H9 (cell line): Measurements from ENCODE around the gene NKPD1. TPM values are rescaled to one million over a fixed set of nuclear protein-coding genes. Genes with fewer than 3 reads are reported as not detected.
A peak's percentile ranks its signal among the peaks of the same experiment; 100 is the strongest.

Experiments used
- DNase-seq: peaks from one replicate; pipeline ENCODE4 v3.0.0-alpha.2; 2017
- H2AFZ ChIP-seq: one replicate; pipeline ENCODE4 v1.6.1; 2013; ENCODE audit warnings: mild to moderate bottlenecking, low read length, control low read depth, moderate library complexity
- H2AK5ac ChIP-seq: 2 replicates; pipeline ENCODE4 v1.6.1; 2013; ENCODE audit warnings: low read length, control low read depth, mixed read lengths; ENCODE audit not compliant: insufficient read length
- H2BK120ac ChIP-seq: one replicate; pipeline ENCODE4 v1.6.1; 2013; ENCODE audit warnings: low read depth, mild to moderate bottlenecking, low read length, control low read depth, inconsistent platforms; ENCODE audit not compliant: poor library complexity, severe bottlenecking
- H2BK12ac ChIP-seq: 2 replicates; pipeline ENCODE4 v1.6.1; 2013; ENCODE audit warnings: low read length, control low read depth, mixed read lengths, low read depth; ENCODE audit not compliant: insufficient read length
- H2BK15ac ChIP-seq: 2 replicates; pipeline ENCODE4 v1.6.1; 2013; ENCODE audit warnings: low read depth, low read length, control low read depth
- H2BK20ac ChIP-seq: one replicate; pipeline ENCODE4 v1.6.1; 2013; ENCODE audit warnings: low read depth, mild to moderate bottlenecking, low read length, control low read depth, inconsistent platforms; ENCODE audit not compliant: poor library complexity, severe bottlenecking
- H2BK5ac ChIP-seq: 2 replicates; pipeline ENCODE4 v1.6.1; 2013; ENCODE audit warnings: low read length, control low read depth, mixed read lengths; ENCODE audit not compliant: insufficient read length
- H3K14ac ChIP-seq: 2 replicates; pipeline ENCODE4 v1.6.1; 2013; ENCODE audit warnings: low read length, control low read depth; ENCODE audit not compliant: insufficient read depth
- H3K18ac ChIP-seq: 2 replicates; pipeline ENCODE4 v1.6.1; 2013; ENCODE audit warnings: low read depth, mild to moderate bottlenecking, mixed read lengths, low read length, control low read depth; ENCODE audit not compliant: insufficient read length
- H3K23ac ChIP-seq: 2 replicates; pipeline ENCODE4 v1.6.1; 2013; ENCODE audit warnings: low read length, control low read depth, mixed read lengths, low read depth; ENCODE audit not compliant: insufficient read length
- H3K23me2 ChIP-seq: 2 replicates; pipeline ENCODE4 v1.6.1; 2013; ENCODE audit warnings: low read depth, mild to moderate bottlenecking, mixed read lengths, low read length, control low read depth; ENCODE audit not compliant: insufficient read length, poor library complexity, severe bottlenecking
- H3K27ac ChIP-seq: 2 replicates; pipeline ENCODE4 v1.5.1; 2013; ENCODE audit warnings: low read length, control low read depth, mixed read lengths, low read depth; ENCODE audit not compliant: insufficient read length
- H3K27me3 ChIP-seq: 2 replicates; pipeline ENCODE4 v1.6.1; 2013; ENCODE audit warnings: low read length, control low read depth, inconsistent platforms; ENCODE audit not compliant: insufficient read depth
- H3K4ac ChIP-seq: 2 replicates; pipeline ENCODE4 v1.6.1; 2013; ENCODE audit warnings: low read depth, mild to moderate bottlenecking, control low read depth, inconsistent platforms, low read length, moderate library complexity
- H3K4me1 ChIP-seq: 2 replicates; pipeline ENCODE4 v1.6.1; 2013; ENCODE audit warnings: low read length, control low read depth, inconsistent platforms; ENCODE audit not compliant: insufficient read depth
- H3K4me2 ChIP-seq: 2 replicates; pipeline ENCODE4 v1.6.1; 2013; ENCODE audit warnings: low read length, control low read depth, mixed read lengths; ENCODE audit not compliant: insufficient read length, insufficient read depth
- H3K56ac ChIP-seq: 2 replicates; pipeline ENCODE4 v1.6.1; 2013; ENCODE audit warnings: low read depth, mild to moderate bottlenecking, mixed read lengths, low read length, control low read depth; ENCODE audit not compliant: insufficient read length
- H3K79me1 ChIP-seq: 2 replicates; pipeline ENCODE4 v1.6.1; 2013; ENCODE audit warnings: low read depth, mild to moderate bottlenecking, moderate library complexity, low read length, control low read depth, inconsistent platforms; ENCODE audit not compliant: insufficient read depth, poor library complexity, severe bottlenecking
- H3K79me2 ChIP-seq: 2 replicates; pipeline ENCODE4 v1.6.1; 2013; ENCODE audit warnings: low read length, control low read depth, inconsistent platforms; ENCODE audit not compliant: insufficient read depth
- H3K9ac ChIP-seq: 2 replicates; pipeline ENCODE4 v1.6.1; 2013; ENCODE audit warnings: low read length, control low read depth, mixed read lengths; ENCODE audit not compliant: insufficient read length; ENCODE audit errors: extremely low read depth
- H3K9me3 ChIP-seq: one replicate; pipeline ENCODE4 v1.6.1; 2013; ENCODE audit warnings: low read depth, low read length, inconsistent platforms; ENCODE audit not compliant: control insufficient read depth
- H3T11ph ChIP-seq: one replicate; pipeline ENCODE4 v1.6.1; 2013; ENCODE audit warnings: mild to moderate bottlenecking, low read length, control low read depth, inconsistent platforms
- H4K20me1 ChIP-seq: one replicate; pipeline ENCODE4 v1.6.1; 2013; ENCODE audit not compliant: control insufficient read depth, insufficient read length, insufficient read depth
- H4K5ac ChIP-seq: 2 replicates; pipeline ENCODE4 v1.6.1; 2013; ENCODE audit warnings: low read depth, mild to moderate bottlenecking, mixed read lengths, low read length, control low read depth; ENCODE audit not compliant: insufficient read length
- H4K8ac ChIP-seq: replicated peaks from 2 replicates; pipeline ENCODE4 v1.6.1; 2013; ENCODE audit warnings: low read length, control low read depth, mixed read lengths, low read depth; ENCODE audit not compliant: insufficient read length
- H4K91ac ChIP-seq: 2 replicates; pipeline ENCODE4 v1.6.1; 2013; ENCODE audit warnings: low read depth, mild to moderate bottlenecking, moderate library complexity, mixed read lengths, low read length, control low read depth; ENCODE audit not compliant: insufficient read length
- H3K27ac Mint-ChIP-seq, 3 experiments: 2 replicates in 2 of 3; 3 replicates in 1 of 3; pipeline ENCODE4 v1.8.0; 2020 to 2021; ENCODE audit warnings: mixed read lengths in 3 of 3, mild to moderate bottlenecking in 1 of 3, moderate library complexity in 1 of 3
- H3K27me3 Mint-ChIP-seq: 2 replicates; pipeline ENCODE4 v1.8.0; 2021; ENCODE audit warnings: low read depth, mild to moderate bottlenecking, moderate library complexity, mixed read lengths
- H3K36me3 Mint-ChIP-seq, 3 experiments: 2 replicates in 2 of 3; 3 replicates in 1 of 3; pipeline ENCODE4 v1.8.0; 2020 to 2021; ENCODE audit warnings: low read depth in 3 of 3, mixed read lengths in 3 of 3; ENCODE audit not compliant: insufficient read depth in 1 of 3
- H3K4me1 Mint-ChIP-seq, 2 experiments: 2 replicates each; pipeline ENCODE4 v1.8.0; 2020; ENCODE audit warnings: mixed read lengths in 2 of 2
- H3K4me3 Mint-ChIP-seq, 2 experiments: 2 replicates in 1 of 2; 3 replicates in 1 of 2; pipeline ENCODE4 v1.8.0; 2020 to 2021; ENCODE audit warnings: mild to moderate bottlenecking in 2 of 2, mixed read lengths in 2 of 2, moderate library complexity in 1 of 2
- H3K9me3 Mint-ChIP-seq, 2 experiments: 2 replicates in 1 of 2; 3 replicates in 1 of 2; pipeline ENCODE4 v1.8.0; 2020; ENCODE audit warnings: mild to moderate bottlenecking in 2 of 2, mixed read lengths in 2 of 2, moderate library complexity in 1 of 2
- CTCF ChIP-seq: fragments of 200-600 bp; sonication (generic); conservative IDR thresholded peaks from 3 replicates; pipeline ENCODE4 v1.8.0; 2021; ENCODE audit warnings: antibody characterized with exemption, mild to moderate bottlenecking
- WGBS: extraction: QIAGEN DNeasy Blood & Tissue Kit; methylation state at CpG from one replicate; pipeline ENCODE4 v1.1.7; 2013; ENCODE audit warnings: missing lambda C conversion rate, low lambda C conversion rate, mixed read lengths; ENCODE audit not compliant: insufficient read length; ENCODE audit errors: extremely low coverage; 5-methylcytosine and 5-hydroxymethylcytosine counted together
- total RNA-seq: library from RNA; stranded (reverse); gene quantifications from 2 replicates; pipeline ENCODE4 v1.2.1, GENCODE V29; 2021

NKPD1 gene
- total RNA-seq, 1 experiment from 2014 or later, result 0.17 TPM

- H3K4me1 ChIP-seq, result no peaks in the 10 kb centered on the region
- no peak overlapping the region for H3K27ac ChIP-seq
- Mint-ChIP-seq H3K9me3 (no peaks in the 10 kb centered on the region; a peak in 1 of 5 replicates), H3K27ac (no peak overlapping the region), H3K4me3 (no peak overlapping the region; a peak in 1 of 5 replicates), H3K27me3 (peaks cover 62% of the 10 kb centered on the region), H3K4me1 (peaks cover 13 to 26% of the 10 kb centered on the region in 2 experiments), H3K36me3 (0 out of 7 replicates have a peak, but pooled peaks cover 0 to 2% (median 0%) of the 10 kb centered on the region in 3 experiments)
- H2BK20ac ChIP-seq, result no peak overlapping the region
- H4K5ac ChIP-seq, result no peak overlapping the region
- no peaks in the 10 kb centered on the region for H3K23me2 ChIP-seq
- H3K27me3 ChIP-seq, result peaks cover 7% of the 10 kb centered on the region; the same call in 1 of the 2 replicates
- no peaks in the 10 kb centered on the region for H3K9me3 ChIP-seq
- H2BK120ac ChIP-seq, result no peak overlapping the region
- WGBS, result no CpG with 5 or more reads among the region's 91 CpGs
- no peak overlapping the region for H2AK5ac ChIP-seq
- no peak overlapping the region for H2AFZ ChIP-seq
- H2BK15ac ChIP-seq, result no peak overlapping the region
- no peak overlapping the region for H2BK5ac ChIP-seq
- H3K4ac ChIP-seq, result no peak overlapping the region
- no peaks in the 10 kb centered on the region for H4K20me1 ChIP-seq
- no peak overlapping the region for H4K8ac ChIP-seq
- H3K4me2 ChIP-seq, result peak overlapping the region; percentile 27
- H3K18ac ChIP-seq, result no peak overlapping the region
- no peaks in the 10 kb centered on the region for H3K79me2 ChIP-seq
- no peak overlapping the region for H3K9ac ChIP-seq
- H3K79me1 ChIP-seq, result no peaks in the 10 kb centered on the region
- no peak overlapping the region for H3K56ac ChIP-seq
- peak; percentile 82 for DNase-seq
- H3T11ph ChIP-seq, result no peak overlapping the region
- peak; percentile 23; the same call in 2 of the 3 replicates for TF ChIP-seq CTCF
- H3K23ac ChIP-seq, result no peak overlapping the region
- H4K91ac ChIP-seq, result no peak overlapping the region
- no peak overlapping the region for H3K14ac ChIP-seq
- no peak overlapping the region for H2BK12ac ChIP-seq
These were observed 8.1 kb downstream of the NKPD1 start for GRCh38 chr19:45152504-45153338.
